Neuron (in vitro differentiated cells): ENCODE measurements around the gene ARHGEF40.

Experiments used
- H2AFZ ChIP-seq: one replicate; pipeline ENCODE4 v1.6.1; 2013; ENCODE audit warnings: low read depth, mild to moderate bottlenecking, inconsistent platforms, low read length, moderate library complexity
- H3K27me3 ChIP-seq: one replicate; pipeline ENCODE4 v1.6.1; 2013; ENCODE audit warnings: low read length; ENCODE audit not compliant: insufficient read depth
- H3K36me3 ChIP-seq: one replicate; pipeline ENCODE4 v1.6.1; 2013; ENCODE audit warnings: low read length; ENCODE audit not compliant: insufficient read depth
- H3K4me1 ChIP-seq: one replicate; pipeline ENCODE4 v1.6.1; 2013; ENCODE audit warnings: low read length; ENCODE audit not compliant: insufficient read depth
- H3K4me3 ChIP-seq: 2 replicates; pipeline ENCODE4 v1.5.1; 2013; ENCODE audit warnings: mild to moderate bottlenecking, low read length, moderate library complexity
- H3K9me3 ChIP-seq: one replicate; pipeline ENCODE4 v1.6.1; 2013; ENCODE audit warnings: low read length

Gene ARHGEF40

DNA sequence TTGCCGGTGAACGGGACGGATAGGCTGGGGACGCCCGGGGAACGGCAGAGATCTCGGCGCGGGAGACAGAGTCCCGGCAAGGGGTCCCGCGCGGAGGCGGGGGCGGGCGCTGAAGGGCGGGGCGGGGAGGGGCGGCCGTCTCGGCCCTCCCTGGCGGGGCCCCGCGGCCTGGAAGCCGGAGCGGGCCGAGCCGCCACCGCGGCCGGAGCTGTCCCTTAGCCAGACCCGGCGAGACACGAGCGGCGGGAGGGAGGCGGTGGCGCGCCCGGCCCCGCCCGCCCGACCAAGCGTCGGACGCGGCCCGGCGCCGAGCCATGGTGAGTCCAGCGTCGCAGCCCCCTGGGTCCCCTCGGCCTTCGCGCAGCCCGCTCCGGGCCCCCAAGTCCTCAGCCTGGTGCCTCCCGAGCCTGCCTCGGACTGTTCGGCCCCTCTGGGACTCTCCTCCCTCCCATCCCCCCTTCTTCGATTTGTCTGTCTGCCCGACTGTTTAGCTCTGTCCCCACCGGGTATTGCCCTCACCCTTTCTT lies at the start of gene ARHGEF40:
Gene ARHGEF40 (plus strand): TSS at position 222 of the 527 bp plus-strand sequence. CDS start 93 bp downstream, at position 315.
- H3K36me3 ChIP-seq = peaks cover 26% of the 10 kb centered on the region
- H3K4me3 ChIP-seq = peak within 1 kb of the TSS; percentile 85
- H3K9me3 ChIP-seq = no peaks in the 10 kb centered on the region
- H3K27me3 ChIP-seq = no peaks in the 10 kb centered on the region
- peak within 1 kb of the TSS; percentile 20 for H2AFZ ChIP-seq
- H3K4me1 ChIP-seq = peaks cover 17% of the 10 kb centered on the region

GRCh38 chr14:21020977-21021545 lies 49.0 kb upstream of the ARHGEF40 start:
- H2AFZ ChIP-seq = no peak overlapping the region
- H3K36me3 ChIP-seq = no peaks in the 10 kb centered on the region
- H3K27me3 ChIP-seq = peaks cover 41% of the 10 kb centered on the region
- no peak overlapping the region for H3K4me3 ChIP-seq
- H3K9me3 ChIP-seq = no peaks in the 10 kb centered on the region
- peaks cover 10% of the 10 kb centered on the region for H3K4me1 ChIP-seq

GRCh38 chr14:21022686-21023085 lies 47.4 kb upstream of the ARHGEF40 start:
- peaks cover 10% of the 10 kb centered on the region for H3K4me1 ChIP-seq
- H3K36me3 ChIP-seq = no peaks in the 10 kb centered on the region
- H3K4me3 ChIP-seq = no peak overlapping the region
- H3K27me3 ChIP-seq = peaks cover 57% of the 10 kb centered on the region
- no peak overlapping the region for H2AFZ ChIP-seq
- H3K9me3 ChIP-seq = no peaks in the 10 kb centered on the region

DNA sequence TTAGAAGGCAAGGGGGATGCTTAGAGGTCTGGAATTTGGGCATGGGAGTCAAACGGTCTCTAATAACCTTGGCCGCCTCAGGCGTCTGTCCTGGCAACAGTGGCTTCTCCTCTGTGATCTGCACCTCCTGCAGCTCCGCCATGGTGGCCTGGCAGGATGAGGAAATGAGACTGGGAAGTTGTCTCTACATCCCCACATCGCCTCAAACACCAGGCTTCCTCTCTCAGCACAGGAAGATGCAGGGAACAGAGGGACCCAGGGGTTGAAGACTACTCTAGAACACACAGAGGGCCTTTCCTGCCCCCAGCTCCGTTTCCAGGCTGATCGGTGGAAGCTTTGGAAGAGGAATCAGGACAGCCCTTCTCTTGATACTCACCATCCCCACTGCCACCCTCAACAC lies 46.9 kb upstream of the ARHGEF40 start:
- Histone ChIP-seq H3K27me3 (peaks cover 57% of the 10 kb centered on the region), H3K4me1 (peaks cover 10% of the 10 kb centered on the region), H3K36me3 (no peaks in the 10 kb centered on the region), H3K4me3 (no peak overlapping the region), H3K9me3 (no peaks in the 10 kb centered on the region), H2AFZ (no peak overlapping the region)

GRCh38 chr14:21023817-21024584 lies 46.1 kb upstream of the ARHGEF40 start:
- H3K36me3 ChIP-seq = no peaks in the 10 kb centered on the region
- peak overlapping the region; percentile 69 for H2AFZ ChIP-seq
- no peaks in the 10 kb centered on the region for H3K9me3 ChIP-seq
- peak overlapping the region; percentile 41 for H3K4me3 ChIP-seq
- H3K27me3 ChIP-seq = peaks cover 57% of the 10 kb centered on the region
- H3K4me1 ChIP-seq = peaks cover 10% of the 10 kb centered on the region

DNA sequence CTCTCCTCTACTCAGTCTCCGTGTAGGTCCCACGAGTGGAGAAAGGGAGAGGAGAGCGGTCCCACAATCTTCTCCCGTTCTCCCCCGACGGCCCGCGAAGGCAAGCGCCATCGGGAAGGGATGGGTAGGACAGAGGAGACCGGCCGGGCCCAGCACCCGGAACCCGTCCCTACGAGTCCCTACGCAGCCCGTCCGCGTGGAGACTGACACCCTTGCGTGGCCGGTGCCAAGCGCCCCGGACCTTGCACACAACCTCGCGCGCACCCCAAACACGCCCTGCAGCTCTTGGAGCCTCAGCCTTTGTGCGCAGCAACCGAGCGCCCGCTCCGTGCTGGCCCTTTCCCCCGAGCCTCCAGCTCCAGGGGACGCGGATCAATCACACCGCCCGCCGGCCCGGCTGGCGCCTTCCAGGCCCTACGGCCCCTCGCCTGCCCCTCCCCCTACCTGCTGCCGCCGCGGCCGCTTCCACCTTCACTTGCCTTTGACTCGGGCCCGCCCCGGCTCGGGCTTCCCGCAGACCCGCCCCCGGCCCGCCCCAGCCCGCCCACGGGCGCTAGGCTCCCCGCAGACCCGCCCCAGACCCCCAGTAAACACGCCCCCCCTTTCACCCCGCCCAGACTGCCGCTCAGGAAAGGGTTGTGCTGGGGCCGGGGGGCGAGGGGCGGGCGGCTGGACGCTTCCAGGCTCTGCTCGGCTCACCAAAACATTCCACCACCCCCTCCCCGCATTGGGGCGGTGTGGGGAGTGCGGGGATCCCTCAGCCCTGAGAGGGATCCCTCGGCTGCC lies 45.3 kb upstream of the ARHGEF40 start, which contains the start of gene NDRG2:
Gene NDRG2 (minus strand): TSS at position 477 of the 786 bp plus-strand sequence. CDS start 1,746 bp downstream, outside the sequence.
- H3K9me3 ChIP-seq = no peaks in the 10 kb centered on the region
- peaks cover 59% of the 10 kb centered on the region for H3K27me3 ChIP-seq
- peaks cover 10% of the 10 kb centered on the region for H3K4me1 ChIP-seq
- peak within 1 kb of the TSS; percentile 41 for H3K4me3 ChIP-seq
- peak within 1 kb of the TSS; percentile 69 for H2AFZ ChIP-seq
- H3K36me3 ChIP-seq = no peaks in the 10 kb centered on the region

DNA sequence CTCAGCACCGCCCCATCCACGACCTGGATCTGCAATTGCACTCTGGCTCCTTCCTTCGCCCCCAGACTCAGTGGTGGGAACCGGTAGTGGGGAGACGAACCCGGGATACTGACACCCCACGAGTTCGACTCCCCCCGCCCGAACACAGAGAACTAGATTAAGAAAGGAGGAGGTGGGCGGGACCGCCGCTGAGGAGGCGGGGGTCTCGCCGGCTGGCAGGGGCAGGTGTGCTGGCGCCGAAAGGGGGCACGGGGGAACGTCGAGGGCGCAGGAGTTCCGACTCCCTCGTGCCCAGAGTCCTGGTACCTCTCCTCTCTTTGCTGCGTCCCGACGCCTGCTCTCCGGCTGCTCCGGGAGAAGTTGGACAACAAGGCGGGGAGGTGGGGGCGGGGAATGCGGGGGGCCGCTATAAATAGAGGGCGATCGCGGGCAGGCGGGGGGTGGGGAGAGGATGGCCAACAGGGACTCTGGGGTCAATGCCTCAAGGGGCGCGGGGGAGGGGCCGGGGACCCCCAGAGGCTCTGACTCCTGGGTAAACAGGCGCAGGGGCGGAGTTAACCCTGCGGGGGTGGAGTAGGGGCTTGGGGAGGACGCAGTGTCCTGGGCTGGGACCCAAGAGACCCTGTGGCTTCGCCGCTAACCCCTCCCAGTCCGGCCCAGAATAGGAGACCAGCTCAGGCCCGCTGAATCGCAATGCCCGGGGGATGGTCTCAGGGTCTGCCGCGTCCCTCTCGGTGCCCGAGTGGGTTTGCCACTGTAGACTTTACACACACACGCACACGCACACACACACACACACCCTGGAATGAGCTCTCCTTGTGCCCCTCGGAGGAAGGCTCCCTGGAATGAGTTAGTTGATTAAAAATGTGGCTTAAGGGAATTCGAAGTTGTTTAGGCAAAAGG lies 44.5 kb upstream of the ARHGEF40 start:
- H2AFZ ChIP-seq = no peak overlapping the region
- no peaks in the 10 kb centered on the region for H3K36me3 ChIP-seq
- H3K9me3 ChIP-seq = no peaks in the 10 kb centered on the region
- H3K27me3 ChIP-seq = peaks cover 66% of the 10 kb centered on the region
- H3K4me3 ChIP-seq = peak overlapping the region; percentile 29
- H3K4me1 ChIP-seq = peaks cover 10% of the 10 kb centered on the region

DNA sequence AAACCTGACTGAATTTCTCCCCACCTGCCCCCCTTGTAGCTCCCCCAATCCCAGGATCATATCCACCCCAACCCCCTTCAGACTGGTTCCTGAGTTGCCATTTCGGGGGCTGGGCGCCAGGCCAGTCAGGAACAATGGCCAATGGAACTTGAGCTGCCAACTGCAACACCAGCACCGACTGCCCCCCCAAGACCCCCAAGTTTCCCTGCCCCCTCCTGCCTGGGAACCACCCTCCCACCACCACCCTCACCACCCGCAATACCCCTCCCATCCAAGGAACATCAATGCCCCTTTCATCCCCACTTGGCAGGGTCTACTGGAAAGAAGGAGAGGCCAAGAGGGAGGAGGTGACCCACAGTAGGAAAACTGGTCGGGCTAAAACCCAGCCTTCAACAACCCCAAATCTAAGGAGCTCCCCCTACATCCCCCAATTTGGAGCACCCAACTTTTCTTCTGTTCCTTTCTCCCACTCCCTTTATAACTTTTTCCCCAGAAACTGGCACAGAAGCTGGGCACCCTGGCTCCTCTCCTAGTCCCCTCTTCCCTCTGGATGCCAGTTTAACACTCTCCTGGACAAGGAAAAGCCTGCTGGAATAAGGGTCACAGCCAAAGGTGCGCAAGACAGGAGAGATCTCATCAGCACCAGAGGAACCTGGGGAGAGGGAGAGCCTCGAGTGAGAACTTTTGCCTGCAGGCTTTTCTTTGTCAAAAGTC lies 43.7 kb upstream of the ARHGEF40 start:
- H3K4me1 ChIP-seq = peaks cover 10% of the 10 kb centered on the region
- H3K4me3 ChIP-seq = no peak overlapping the region
- peaks cover 72% of the 10 kb centered on the region for H3K27me3 ChIP-seq
- H3K36me3 ChIP-seq = no peaks in the 10 kb centered on the region
- H2AFZ ChIP-seq = no peak overlapping the region
- no peaks in the 10 kb centered on the region for H3K9me3 ChIP-seq

DNA sequence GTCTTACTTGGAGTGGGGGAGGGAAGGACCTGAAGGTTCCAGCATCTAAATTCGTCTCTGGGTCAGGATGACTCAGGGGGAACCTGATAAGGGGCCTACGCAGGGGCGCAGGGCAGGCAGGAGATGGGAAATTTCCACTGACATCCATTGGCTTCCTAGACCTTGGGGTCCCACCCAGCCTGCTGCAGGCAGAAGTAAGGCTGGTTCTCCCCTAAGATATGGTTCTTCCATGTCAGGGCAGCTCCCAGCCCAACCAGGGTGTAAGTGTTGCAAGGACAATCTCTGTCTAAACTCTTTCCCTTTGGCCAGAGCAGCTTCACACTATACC lies 43.2 kb upstream of the ARHGEF40 start:
- H2AFZ ChIP-seq = no peak overlapping the region

GRCh38 chr14:21029917-21030316 lies 40.2 kb upstream of the ARHGEF40 start, which contains the start of gene TPPP2:
TSS of gene TPPP2 (plus strand) at chr14:21030217. CDS start at chr14:21030582, 365 bp downstream.
- H3K4me3 ChIP-seq = no peak within 1 kb of the TSS
- peaks cover 4% of the 10 kb centered on the region for H3K4me1 ChIP-seq
- peaks cover 63% of the 10 kb centered on the region for H3K27me3 ChIP-seq
- H3K36me3 ChIP-seq = no peaks in the 10 kb centered on the region
- H2AFZ ChIP-seq = no peak within 1 kb of the TSS
- no peaks in the 10 kb centered on the region for H3K9me3 ChIP-seq

More for the DNA sequence above, 43.2 kb upstream of the ARHGEF40 start:
- H3K27me3 ChIP-seq = peaks cover 71% of the 10 kb centered on the region
- H3K36me3 ChIP-seq = no peaks in the 10 kb centered on the region
- no peaks in the 10 kb centered on the region for H3K9me3 ChIP-seq
- peaks cover 10% of the 10 kb centered on the region for H3K4me1 ChIP-seq
- H3K4me3 ChIP-seq = no peak overlapping the region

DNA sequence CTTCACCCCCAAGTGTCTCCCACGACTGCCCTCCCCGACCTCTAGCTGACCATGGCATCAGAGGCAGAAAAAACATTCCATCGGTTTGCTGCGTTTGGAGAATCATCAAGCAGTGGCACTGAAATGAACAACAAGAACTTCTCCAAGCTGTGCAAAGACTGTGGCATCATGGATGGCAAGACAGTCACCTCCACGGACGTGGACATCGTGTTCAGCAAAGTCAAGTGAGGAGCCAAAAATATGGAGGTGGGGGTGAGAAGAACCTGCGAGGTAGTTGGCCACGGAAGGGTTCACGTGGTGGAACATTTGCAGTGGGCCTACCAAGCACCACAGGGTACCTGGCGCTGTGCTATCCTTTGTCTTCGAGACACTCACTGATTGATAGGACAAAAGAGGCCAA lies 39.6 kb upstream of the ARHGEF40 start:
- Histone ChIP-seq H2AFZ (no peak overlapping the region), H3K27me3 (peaks cover 61% of the 10 kb centered on the region), H3K4me1 (no peaks in the 10 kb centered on the region), H3K4me3 (no peak overlapping the region), H3K36me3 (no peaks in the 10 kb centered on the region), H3K9me3 (no peaks in the 10 kb centered on the region)
